GM23338 (cell line): ENCODE measurements around the gene XPNPEP2. TPM values are rescaled to one million over a fixed set of nuclear protein-coding genes. Genes with fewer than 3 reads are reported as not detected.

ENCODE experiments used
- ATAC-seq: fragments of 200-7000 bp; cut with Tn5 transposase; 3 replicates; pipeline ENCODE4 v1.9.1; 2020
- DNase-seq: peaks from one replicate; pipeline ENCODE4 v3.0.0-alpha.2; 2015; ENCODE audit warnings: low spot score
- H2AFZ ChIP-seq: fragments of 200-600 bp; sonication (generic); 2 replicates; pipeline ENCODE4 v1.8.0; 2016; ENCODE audit warnings: antibody characterized with exemption, mild to moderate bottlenecking, moderate library complexity
- H3F3A ChIP-seq: fragments of 200-600 bp; sonication (generic); replicated peaks from 2 replicates; pipeline ENCODE4 v1.8.0; 2017; ENCODE audit warnings: antibody characterized with exemption, mixed run types, low read depth
- H3K27ac ChIP-seq: fragments of 200-600 bp; sonication (generic); 2 replicates; pipeline ENCODE4 v1.6.1; 2016; ENCODE audit warnings: low read depth
- H3K27me3 ChIP-seq: fragments of 200-600 bp; sonication (generic); 2 replicates; pipeline ENCODE4 v1.8.0; 2016; ENCODE audit warnings: mild to moderate bottlenecking, mixed run types, moderate library complexity; ENCODE audit not compliant: insufficient read depth
- H3K36me3 ChIP-seq: fragments of 200-600 bp; sonication (generic); 2 replicates; pipeline ENCODE4 v1.8.0; 2016; ENCODE audit warnings: mild to moderate bottlenecking; ENCODE audit not compliant: insufficient read depth
- H3K4me1 ChIP-seq: fragments of 200-600 bp; sonication (generic); 2 replicates; pipeline ENCODE4 v1.8.0; 2016; ENCODE audit warnings: mild to moderate bottlenecking, moderate library complexity; ENCODE audit not compliant: insufficient read depth
- H3K4me2 ChIP-seq: fragments of 200-600 bp; sonication (generic); 2 replicates; pipeline ENCODE4 v1.7.1; 2017; ENCODE audit warnings: mixed run types
- H3K4me3 ChIP-seq: fragments of 200-600 bp; sonication (generic); 2 replicates; pipeline ENCODE4 v1.6.1; 2016; ENCODE audit warnings: mixed run types
- H3K79me2 ChIP-seq: fragments of 200-600 bp; sonication (generic); replicated peaks from 2 replicates; pipeline ENCODE4 v1.8.0; 2017; ENCODE audit warnings: mild to moderate bottlenecking; ENCODE audit not compliant: insufficient read depth
- H3K9me2 ChIP-seq: fragments of 200-600 bp; sonication (generic); 2 replicates; pipeline ENCODE4 v1.8.0; 2017; ENCODE audit not compliant: insufficient read depth
- H4K20me1 ChIP-seq: fragments of 200-600 bp; sonication (generic); replicated peaks from 2 replicates; pipeline ENCODE4 v1.8.0; 2017; ENCODE audit warnings: mild to moderate bottlenecking; ENCODE audit not compliant: insufficient read depth
- H3K27ac Mint-ChIP-seq: 2 replicates; pipeline ENCODE4 v1.8.0; 2020; ENCODE audit warnings: inconsistent platforms, mild to moderate bottlenecking, moderate library complexity, mixed read lengths
- H3K27me3 Mint-ChIP-seq: 3 replicates; pipeline ENCODE4 v1.8.0; 2022; ENCODE audit warnings: low read depth, mild to moderate bottlenecking, moderate library complexity, mixed read lengths, inconsistent platforms; ENCODE audit not compliant: insufficient read depth, poor library complexity
- H3K36me3 Mint-ChIP-seq: 3 replicates; pipeline ENCODE4 v1.8.0; 2021; ENCODE audit warnings: low read depth, mild to moderate bottlenecking, inconsistent platforms, moderate library complexity, mixed read lengths
- H3K4me1 Mint-ChIP-seq: 3 replicates; pipeline ENCODE4 v1.8.0; 2020; ENCODE audit warnings: mild to moderate bottlenecking, inconsistent platforms, mixed read lengths
- H3K4me3 Mint-ChIP-seq: 3 replicates; pipeline ENCODE4 v1.8.0; 2021; ENCODE audit warnings: moderate library complexity, mild to moderate bottlenecking, inconsistent platforms, mixed read lengths
- H3K9me3 Mint-ChIP-seq: 3 replicates; pipeline ENCODE4 v1.8.0; 2020; ENCODE audit warnings: moderate library complexity, mild to moderate bottlenecking, inconsistent platforms, mixed read lengths
- ETS1 ChIP-seq: IDR thresholded peaks from 2 replicates; pipeline ENCODE4 v1.6.1; 2016; ENCODE audit warnings: antibody characterized with exemption
- EZH2 ChIP-seq: fragments of 200-600 bp; sonication (generic); IDR thresholded peaks from one replicate; pipeline ENCODE4 v1.8.0; 2017; ENCODE audit warnings: antibody characterized with exemption, mild to moderate bottlenecking, low read depth; ENCODE audit not compliant: unreplicated experiment
- EZH2phosphoT487 ChIP-seq: fragments of 200-600 bp; sonication (generic); IDR thresholded peaks from one replicate; pipeline ENCODE4 v1.8.1; 2018; ENCODE audit warnings: antibody characterized with exemption; ENCODE audit not compliant: unreplicated experiment
- JUNB ChIP-seq: IDR thresholded peaks from one replicate; pipeline ENCODE4 v1.6.1; 2016; ENCODE audit warnings: antibody characterized with exemption; ENCODE audit not compliant: unreplicated experiment
- NANOG ChIP-seq: IDR thresholded peaks from 2 replicates; pipeline ENCODE4 v1.6.1; 2016; ENCODE audit warnings: antibody characterized with exemption, borderline replicate concordance
- POLR2AphosphoS5 ChIP-seq: IDR thresholded peaks from 2 replicates; pipeline ENCODE4 v1.6.1; 2016; ENCODE audit warnings: antibody characterized with exemption, low read depth
- STAT1 ChIP-seq: IDR thresholded peaks from one replicate; pipeline ENCODE4 v1.6.1; 2016; ENCODE audit warnings: antibody characterized with exemption; ENCODE audit not compliant: unreplicated experiment
- ZNF114 ChIP-seq: fragments of 250-450 bp; sonication (Bioruptor Pico); IDR thresholded peaks from 2 replicates; pipeline ENCODE4 v1.5.0; 2020; ENCODE audit warnings: mild to moderate bottlenecking, moderate library complexity
- ZNF331 ChIP-seq: fragments of 250-450 bp; sonication (Bioruptor Pico); IDR thresholded peaks from 2 replicates; pipeline ENCODE4 v1.5.0; 2020; ENCODE audit warnings: low read depth, mild to moderate bottlenecking, moderate library complexity
- polyA plus RNA-seq: library from polyadenylated mRNA; unstranded; fragments of >200 nt; fragmentation: Nextera tagmentation; extraction: Ambion mirVana; gene quantifications from 2 replicates; pipeline ENCODE4 v1.2.1, GENCODE V29; 2016
- total RNA-seq: library from RNA; depleted of rRNA; stranded (reverse); fragments of >200 nt; shearing (Covaris generic); gene quantifications from 2 replicates; pipeline ENCODE4 v1.2.3, GENCODE V29; 2014
- TF ChIP-seq, protein P1 (sequence below), 2 experiments: fragments of 200-600 bp in 1 of 2; sonication (generic) in 1 of 2; conservative IDR thresholded peaks; 2 replicates each; pipeline versions ENCODE4 v1.5.1 to v1.6.1; 2016 to 2017; ENCODE audit warnings: antibody characterized with exemption in 2 of 2, low read depth in 2 of 2, mild to moderate bottlenecking in 2 of 2, moderate library complexity in 1 of 2

The XPNPEP2 gene
- total and polyA plus RNA-seq, 2 experiments from 2014 or later = not detected

DNA sequence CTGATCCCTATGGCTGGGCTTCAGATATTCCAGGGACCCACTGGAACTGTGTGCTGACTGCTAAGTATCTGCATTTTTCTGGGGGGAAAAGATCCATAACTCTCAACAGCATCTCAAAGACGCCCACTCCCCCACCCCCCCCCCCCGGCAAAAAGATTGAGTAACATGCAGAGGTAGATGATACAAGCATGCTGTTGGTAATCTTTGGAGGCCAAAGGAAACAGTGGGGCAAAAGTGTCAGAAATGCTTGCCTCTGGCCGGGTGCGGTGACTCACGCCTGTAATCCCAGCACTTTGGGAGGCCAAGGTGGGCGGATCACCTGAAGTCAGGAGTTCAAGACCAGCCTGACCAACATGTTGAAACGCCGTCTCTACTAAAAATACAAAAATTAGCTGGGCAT, 12.2 kb downstream of the XPNPEP2 start:
- Mint-ChIP-seq H3K9me3 (no peaks in the 10 kb centered on the region), H3K27ac (no peak overlapping the region), H3K4me1 (peaks cover 26% of the 10 kb centered on the region), H3K27me3 (peaks cover 4% of the 10 kb centered on the region), H3K4me3 (no peak overlapping the region), H3K36me3 (no peaks in the 10 kb centered on the region)
- Histone ChIP-seq H3K4me3 (no peak overlapping the region), H3K9me2 (no peaks in the 10 kb centered on the region), H3K27ac (no peak overlapping the region), H2AFZ (no peak overlapping the region), H3K27me3 (no peaks in the 10 kb centered on the region), H3K36me3 (no peaks in the 10 kb centered on the region), H4K20me1 (no peaks in the 10 kb centered on the region), H3K4me1 (peaks cover 8% of the 10 kb centered on the region; the same call in 1 of the 2 replicates), H3K4me2 (no peak overlapping the region), H3F3A (no peaks in the 10 kb centered on the region), H3K79me2 (no peaks in the 10 kb centered on the region)
- TF ChIP-seq, protein P1, sequence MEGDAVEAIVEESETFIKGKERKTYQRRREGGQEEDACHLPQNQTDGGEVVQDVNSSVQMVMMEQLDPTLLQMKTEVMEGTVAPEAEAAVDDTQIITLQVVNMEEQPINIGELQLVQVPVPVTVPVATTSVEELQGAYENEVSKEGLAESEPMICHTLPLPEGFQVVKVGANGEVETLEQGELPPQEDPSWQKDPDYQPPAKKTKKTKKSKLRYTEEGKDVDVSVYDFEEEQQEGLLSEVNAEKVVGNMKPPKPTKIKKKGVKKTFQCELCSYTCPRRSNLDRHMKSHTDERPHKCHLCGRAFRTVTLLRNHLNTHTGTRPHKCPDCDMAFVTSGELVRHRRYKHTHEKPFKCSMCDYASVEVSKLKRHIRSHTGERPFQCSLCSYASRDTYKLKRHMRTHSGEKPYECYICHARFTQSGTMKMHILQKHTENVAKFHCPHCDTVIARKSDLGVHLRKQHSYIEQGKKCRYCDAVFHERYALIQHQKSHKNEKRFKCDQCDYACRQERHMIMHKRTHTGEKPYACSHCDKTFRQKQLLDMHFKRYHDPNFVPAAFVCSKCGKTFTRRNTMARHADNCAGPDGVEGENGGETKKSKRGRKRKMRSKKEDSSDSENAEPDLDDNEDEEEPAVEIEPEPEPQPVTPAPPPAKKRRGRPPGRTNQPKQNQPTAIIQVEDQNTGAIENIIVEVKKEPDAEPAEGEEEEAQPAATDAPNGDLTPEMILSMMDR (conservative IDR thresholded peaks at IDR 0.05; ENCODE audit: low read depth in 2 of 2) = no peak
- TF ChIP-seq NANOG = no peak
- TF ChIP-seq STAT1 = no peak
- TF ChIP-seq ZNF331 (CRISPR knock-in tag) = no peak
- TF ChIP-seq ZNF114 (CRISPR knock-in tag) = no peak
- no peak for TF ChIP-seq ETS1
- TF ChIP-seq JUNB = no peak
- TF ChIP-seq EZH2 = no peak
- ATAC-seq (no peak), DNase-seq (no peak)

GRCh38 chrX:129754056-129755024, 15.6 kb downstream of the XPNPEP2 start:
- DNase-seq (peak; percentile 65), ATAC-seq (peak; percentile 65)
- Mint-ChIP-seq H3K9me3 (no peaks in the 10 kb centered on the region), H3K4me3 (no peak overlapping the region), H3K4me1 (peaks cover 17% of the 10 kb centered on the region), H3K27me3 (peaks cover 6% of the 10 kb centered on the region), H3K36me3 (no peaks in the 10 kb centered on the region), H3K27ac (no peak overlapping the region)
- TF ChIP-seq EZH2phosphoT487 = no peak
- TF ChIP-seq ETS1 = no peak
- TF ChIP-seq, protein P1 (conservative IDR thresholded peaks at IDR 0.05; ENCODE audit: low read depth in 2 of 2) = peak; percentile 68 to 89
- TF ChIP-seq POLR2AphosphoS5 = no peak
- H3K36me3 ChIP-seq = no peaks in the 10 kb centered on the region
- no peaks in the 10 kb centered on the region for H3K79me2 ChIP-seq
- no peak overlapping the region for H3K4me3 ChIP-seq
- H3K27ac ChIP-seq = no peak overlapping the region
- no peaks in the 10 kb centered on the region for H3K4me1 ChIP-seq
- H3F3A ChIP-seq = no peaks in the 10 kb centered on the region
- H2AFZ ChIP-seq = peak overlapping the region; percentile 76; the same call in 1 of the 2 replicates
- H3K4me2 ChIP-seq = peak overlapping the region; percentile 51; the same call in 1 of the 2 replicates
- no peaks in the 10 kb centered on the region for H3K9me2 ChIP-seq
- no peaks in the 10 kb centered on the region for H4K20me1 ChIP-seq
- no peaks in the 10 kb centered on the region for H3K27me3 ChIP-seq
